ENCODE data around the gene FYN.

GRCh38 chr6:111711984-111712752 is 161.1 kb downstream of the FYN start:
- TF ChIP-seq RNF2 (IDR thresholded peaks at IDR 0.05; ENCODE audit: borderline replicate concordance, low read depth) (no peak), CTCF (IDR thresholded peaks at IDR 0.05) (no peak), POLR2A (IDR thresholded peaks at IDR 0.05; ENCODE audit: low read length) (no peak), FOSL2 (IDR thresholded peaks at IDR 0.05) (no peak), FOSL2 (CRISPR knock-in tag; IDR thresholded peaks at IDR 0.05) (no peak), BCL3 (IDR thresholded peaks at IDR 0.05) (no peak), CBX8 (IDR thresholded peaks at IDR 0.05) (no peak), JUNB (IDR thresholded peaks at IDR 0.05) (no peak), ESRRA (IDR thresholded peaks at IDR 0.05; ENCODE audit: borderline replicate concordance, low read length) (no peak), RAD21 (conservative IDR thresholded peaks at IDR 0.05 in 1 of 2, IDR thresholded peaks at IDR 0.05 in 1 of 2) (no peak), MAFK (IDR thresholded peaks at IDR 0.05; ENCODE audit: partially characterized antibody) (no peak), EP300 (IDR thresholded peaks at IDR 0.05) (no peak)
